GM18505 (cell line): ENCODE measurements around the gene RASSF1.

Experiments
- ATAC-seq: cut with Tn5 transposase; IDR thresholded peaks from one replicate; pipeline ENCODE4 v1.9.1; 2021; ENCODE audit not compliant: unreplicated experiment
- POLR2A ChIP-seq: IDR thresholded peaks from 4 replicates; pipeline ENCODE4 v1.6.1; 2011; ENCODE audit warnings: borderline replicate concordance; ENCODE audit not compliant: insufficient read depth, insufficient read length; ENCODE audit errors: extremely low read depth

RASSF1 gene

GRCh38 chr3:50373146-50374051 lies 32.8 kb upstream of the RASSF1 start:
- no peak for ATAC-seq
- TF ChIP-seq POLR2A = no peak

- no peak for TF ChIP-seq POLR2A
- ATAC-seq = no peak
Measured at GRCh38 chr3:50372349-50372748, 31.7 kb upstream of the RASSF1 start.

GRCh38 chr3:50371133-50371685 lies 30.6 kb upstream of the RASSF1 start:
- no peak for TF ChIP-seq POLR2A
- ATAC-seq = no peak

GRCh38 chr3:50370594-50370993 lies 30.0 kb upstream of the RASSF1 start:
- ATAC-seq = no peak

GRCh38 chr3:50369012-50369670 lies 28.5 kb upstream of the RASSF1 start:
- ATAC-seq = no peak
- TF ChIP-seq POLR2A = no peak

More at GRCh38 chr3:50370594-50370993, 30.0 kb upstream of the RASSF1 start:
- TF ChIP-seq POLR2A = no peak

GRCh38 chr3:50365842-50366220 lies 25.2 kb upstream of the RASSF1 start:
- no peak for TF ChIP-seq POLR2A
- ATAC-seq = no peak

- ATAC-seq = peak; percentile 84
- TF ChIP-seq POLR2A = peak; percentile 31
Measured at GRCh38 chr3:50365080-50365841, 24.6 kb upstream of the RASSF1 start.

- no peak for TF ChIP-seq POLR2A
- no peak for ATAC-seq
Measured at GRCh38 chr3:50364573-50365079, 24.0 kb upstream of the RASSF1 start.

GRCh38 chr3:50359760-50360110 lies 19.1 kb upstream of the RASSF1 start:
- no peak for TF ChIP-seq POLR2A

GRCh38 chr3:50358911-50359759 lies 18.5 kb upstream of the RASSF1 start, which contains the start of gene TMEM115:
Gene TMEM115 (minus strand): TSS chr3:50359521. CDS start chr3:50359063, 458 bp downstream.
- ATAC-seq = peak; percentile 97
- TF ChIP-seq POLR2A = peak; percentile 69

More at GRCh38 chr3:50359760-50360110, 19.1 kb upstream of the RASSF1 start:
- ATAC-seq = peak; percentile 9

- TF ChIP-seq POLR2A = no peak
- no peak for ATAC-seq
Measured at GRCh38 chr3:50358355-50358910, 17.8 kb upstream of the RASSF1 start.

- no peak for ATAC-seq
- no peak for TF ChIP-seq POLR2A
Measured at GRCh38 chr3:50357481-50357880, 16.8 kb upstream of the RASSF1 start.
